ENCODE results near the gene TMOD2. TPM values are rescaled to one million over a fixed set of nuclear protein-coding genes. Genes with fewer than 3 reads are reported as not detected.

TMOD2 gene
- total RNA-seq, 2 experiments from 2014 or later = 6.9 to 12.7 TPM

- CTCF ChIA-PET = interaction anchor here (0.6 to 1.8 kb wide), 4 partner anchors 9 to 1360 kb away, joined by 3 to 8 read pairs (median 4); no protein-coding TSS in a partner anchor
- Mint-ChIP-seq H3K4me3 (no peak overlapping the region), H3K4me1 (peaks cover 56% of the 10 kb centered on the region), H3K9me3 (ENCODE audit: low read depth) (no peaks in the 10 kb centered on the region), H3K27me3 (no peaks in the 10 kb centered on the region), H3K27ac (no peak overlapping the region), H3K36me3 (peaks cover 16% of the 10 kb centered on the region)
- ATAC-seq (no peak), DNase-seq (no peak)
Measured at GRCh38 chr15:51844747-51845426, 93.5 kb downstream of the TMOD2 start.

GRCh38 chr15:51846066-51846462 lies 94.7 kb downstream of the TMOD2 start:
- ATAC-seq (no peak), DNase-seq (no peak)
- Mint-ChIP-seq H3K27me3 (no peaks in the 10 kb centered on the region), H3K27ac (no peak overlapping the region), H3K9me3 (ENCODE audit: low read depth) (no peaks in the 10 kb centered on the region), H3K36me3 (peaks cover 20% of the 10 kb centered on the region), H3K4me1 (peaks cover 51% of the 10 kb centered on the region), H3K4me3 (no peak overlapping the region)
- CTCF ChIA-PET = interaction anchor here (1.0 to 1.8 kb wide), 3 partner anchors 11 to 196 kb away, joined by 3 to 8 read pairs (median 4); no protein-coding TSS in a partner anchor

- DNase-seq = no peak
- Mint-ChIP-seq H3K4me1 (peaks cover 46% of the 10 kb centered on the region), H3K27me3 (no peaks in the 10 kb centered on the region), H3K36me3 (peaks cover 20% of the 10 kb centered on the region), H3K27ac (no peak overlapping the region), H3K4me3 (no peak overlapping the region), H3K9me3 (ENCODE audit: low read depth) (no peaks in the 10 kb centered on the region)
- peak; percentile 20 for ATAC-seq
- CTCF ChIA-PET = interaction anchor here (1.1 to 1.8 kb wide), 2 partner anchors 11 to 16 kb away, joined by 4 to 8 read pairs; no protein-coding TSS in a partner anchor
Measured at GRCh38 chr15:51846463-51847230, 95.2 kb downstream of the TMOD2 start.

GRCh38 chr15:51848811-51849210 lies 97.4 kb downstream of the TMOD2 start:
- H3K36me3 Mint-ChIP-seq = peaks cover 18% of the 10 kb centered on the region
- no peak for ATAC-seq
- no peaks in the 10 kb centered on the region for H3K27me3 Mint-ChIP-seq
- no peak overlapping the region for H3K4me3 Mint-ChIP-seq
- H3K4me1 Mint-ChIP-seq = peaks cover 36% of the 10 kb centered on the region
- CTCF ChIA-PET = no interaction called here
- H3K27ac Mint-ChIP-seq = no peak overlapping the region
- no peaks in the 10 kb centered on the region for H3K9me3 Mint-ChIP-seq (ENCODE audit: low read depth)
- DNase-seq = no peak

- Mint-ChIP-seq H3K4me1 (peaks cover 33% of the 10 kb centered on the region), H3K27me3 (no peaks in the 10 kb centered on the region), H3K4me3 (no peak overlapping the region), H3K27ac (no peak overlapping the region), H3K36me3 (peaks cover 16% of the 10 kb centered on the region), H3K9me3 (ENCODE audit: low read depth) (no peaks in the 10 kb centered on the region)
- no peak for ATAC-seq
- DNase-seq = no peak
- CTCF ChIA-PET = no interaction called here
Measured at GRCh38 chr15:51849860-51850259, 98.5 kb downstream of the TMOD2 start.

GRCh38 chr15:51853998-51854397 lies 102.6 kb downstream of the TMOD2 start:
- CTCF ChIA-PET = interaction anchor here (0.7 to 1.3 kb wide), 3 partner anchors 9 to 12 kb away, joined by 3 to 4 read pairs (median 3); no protein-coding TSS in a partner anchor
- H3K9me3 Mint-ChIP-seq (ENCODE audit: low read depth) = no peaks in the 10 kb centered on the region
- H3K36me3 Mint-ChIP-seq = peaks cover 12% of the 10 kb centered on the region
- H3K27ac Mint-ChIP-seq = no peak overlapping the region
- H3K27me3 Mint-ChIP-seq = no peaks in the 10 kb centered on the region
- H3K4me3 Mint-ChIP-seq = no peak overlapping the region
- ATAC-seq (no peak), DNase-seq (no peak)
- peaks cover 16% of the 10 kb centered on the region for H3K4me1 Mint-ChIP-seq

GRCh38 chr15:51855612-51856011 lies 104.2 kb downstream of the TMOD2 start:
- Mint-ChIP-seq H3K4me3 (no peak overlapping the region), H3K27ac (no peak overlapping the region), H3K36me3 (peaks cover 12% of the 10 kb centered on the region), H3K4me1 (peaks cover 21% of the 10 kb centered on the region), H3K27me3 (no peaks in the 10 kb centered on the region), H3K9me3 (ENCODE audit: low read depth) (no peaks in the 10 kb centered on the region)
- no peak for ATAC-seq
- CTCF ChIA-PET = interaction anchor here (0.7 to 0.9 kb wide), 2 partner anchors 12 to 46 kb away, joined by 3 read pairs; no protein-coding TSS in a partner anchor
- no peak for DNase-seq

- ATAC-seq (no peak), DNase-seq (no peak)
- no peak overlapping the region for H3K4me3 Mint-ChIP-seq
- no peak overlapping the region for H3K27ac Mint-ChIP-seq
- no peaks in the 10 kb centered on the region for H3K9me3 Mint-ChIP-seq (ENCODE audit: low read depth)
- CTCF ChIA-PET = interaction anchor here (0.9 kb wide), 1 partner anchor 11 kb away, joined by 3 read pairs; no protein-coding TSS in a partner anchor
- no peaks in the 10 kb centered on the region for H3K27me3 Mint-ChIP-seq
- peaks cover 11% of the 10 kb centered on the region for H3K36me3 Mint-ChIP-seq
- H3K4me1 Mint-ChIP-seq = peaks cover 26% of the 10 kb centered on the region
Measured at GRCh38 chr15:51856714-51857380, 105.5 kb downstream of the TMOD2 start.

- CTCF ChIA-PET = interaction anchor here (2.6 kb wide), 1 partner anchor 85 kb away, joined by 5 read pairs; no protein-coding TSS in a partner anchor
- Mint-ChIP-seq H3K27ac (peak overlapping the region; percentile 68), H3K36me3 (peaks cover 34% of the 10 kb centered on the region)
Measured at GRCh38 chr15:51861557-51862359, 110.4 kb downstream of the TMOD2 start.

GRCh38 chr15:51863131-51863530 lies 111.7 kb downstream of the TMOD2 start:
- Mint-ChIP-seq H3K4me1 (peaks cover 46% of the 10 kb centered on the region), H3K36me3 (peaks cover 34% of the 10 kb centered on the region)

More at GRCh38 chr15:51861557-51862359, 110.4 kb downstream of the TMOD2 start:
- ATAC-seq (peak; percentile 94), DNase-seq (peak; percentile 88)
- Mint-ChIP-seq H3K27me3 (no peaks in the 10 kb centered on the region), H3K4me1 (peaks cover 49% of the 10 kb centered on the region), H3K9me3 (ENCODE audit: low read depth) (no peaks in the 10 kb centered on the region), H3K4me3 (peak overlapping the region; percentile 45)

GRCh38 chr15:51864408-51865056 lies 113.1 kb downstream of the TMOD2 start:
- DNase-seq = no peak
- ATAC-seq = no peak
- H3K4me1 Mint-ChIP-seq = peaks cover 41% of the 10 kb centered on the region
- no peaks in the 10 kb centered on the region for H3K27me3 Mint-ChIP-seq
- no peak overlapping the region for H3K27ac Mint-ChIP-seq
- peaks cover 36% of the 10 kb centered on the region for H3K36me3 Mint-ChIP-seq
- CTCF ChIA-PET = no interaction called here
- no peak overlapping the region for H3K4me3 Mint-ChIP-seq
- H3K9me3 Mint-ChIP-seq (ENCODE audit: low read depth) = no peaks in the 10 kb centered on the region

More at GRCh38 chr15:51863131-51863530, 111.7 kb downstream of the TMOD2 start:
- CTCF ChIA-PET = interaction anchor here (1.0 to 1.1 kb wide), 2 partner anchors 203 to 276 kb away, joined by 3 read pairs; no protein-coding TSS in a partner anchor
- ATAC-seq = no peak
- no peak overlapping the region for H3K4me3 Mint-ChIP-seq
- H3K9me3 Mint-ChIP-seq (ENCODE audit: low read depth) = no peaks in the 10 kb centered on the region
- no peaks in the 10 kb centered on the region for H3K27me3 Mint-ChIP-seq
- no peak for DNase-seq
- no peak overlapping the region for H3K27ac Mint-ChIP-seq

- Mint-ChIP-seq H3K4me1 (peaks cover 38% of the 10 kb centered on the region), H3K36me3 (peaks cover 37% of the 10 kb centered on the region)
- DNase-seq = no peak
Measured at GRCh38 chr15:51865317-51865716, 113.9 kb downstream of the TMOD2 start.

More at GRCh38 chr15:51865317-51865716, 113.9 kb downstream of the TMOD2 start:
- Mint-ChIP-seq H3K27me3 (no peaks in the 10 kb centered on the region), H3K9me3 (ENCODE audit: low read depth) (no peaks in the 10 kb centered on the region), H3K27ac (no peak overlapping the region), H3K4me3 (no peak overlapping the region)
- ATAC-seq = no peak
- CTCF ChIA-PET = interaction anchor here (0.9 to 1.4 kb wide), 2 partner anchors 11 to 23 kb away, joined by 4 read pairs; no protein-coding TSS in a partner anchor
